H9 (cell line): Measurements from ENCODE around the gene C11orf86. TPM values are rescaled to one million over a fixed set of nuclear protein-coding genes. Genes with fewer than 3 reads are reported as not detected.

Experiments
- DNase-seq: peaks from one replicate; pipeline ENCODE4 v3.0.0-alpha.2; 2017
- H2AFZ ChIP-seq: one replicate; pipeline ENCODE4 v1.6.1; 2013; ENCODE audit warnings: mild to moderate bottlenecking, low read length, control low read depth, moderate library complexity
- H2AK5ac ChIP-seq: 2 replicates; pipeline ENCODE4 v1.6.1; 2013; ENCODE audit warnings: low read length, control low read depth, mixed read lengths; ENCODE audit not compliant: insufficient read length
- H2BK120ac ChIP-seq: one replicate; pipeline ENCODE4 v1.6.1; 2013; ENCODE audit warnings: low read depth, mild to moderate bottlenecking, low read length, control low read depth, inconsistent platforms; ENCODE audit not compliant: poor library complexity, severe bottlenecking
- H2BK12ac ChIP-seq: 2 replicates; pipeline ENCODE4 v1.6.1; 2013; ENCODE audit warnings: low read length, control low read depth, mixed read lengths, low read depth; ENCODE audit not compliant: insufficient read length
- H2BK15ac ChIP-seq: 2 replicates; pipeline ENCODE4 v1.6.1; 2013; ENCODE audit warnings: low read depth, low read length, control low read depth
- H2BK20ac ChIP-seq: one replicate; pipeline ENCODE4 v1.6.1; 2013; ENCODE audit warnings: low read depth, mild to moderate bottlenecking, low read length, control low read depth, inconsistent platforms; ENCODE audit not compliant: poor library complexity, severe bottlenecking
- H2BK5ac ChIP-seq: 2 replicates; pipeline ENCODE4 v1.6.1; 2013; ENCODE audit warnings: low read length, control low read depth, mixed read lengths; ENCODE audit not compliant: insufficient read length
- H3K14ac ChIP-seq: 2 replicates; pipeline ENCODE4 v1.6.1; 2013; ENCODE audit warnings: low read length, control low read depth; ENCODE audit not compliant: insufficient read depth
- H3K18ac ChIP-seq: 2 replicates; pipeline ENCODE4 v1.6.1; 2013; ENCODE audit warnings: low read depth, mild to moderate bottlenecking, mixed read lengths, low read length, control low read depth; ENCODE audit not compliant: insufficient read length
- H3K23ac ChIP-seq: 2 replicates; pipeline ENCODE4 v1.6.1; 2013; ENCODE audit warnings: low read length, control low read depth, mixed read lengths, low read depth; ENCODE audit not compliant: insufficient read length
- H3K23me2 ChIP-seq: 2 replicates; pipeline ENCODE4 v1.6.1; 2013; ENCODE audit warnings: low read depth, mild to moderate bottlenecking, mixed read lengths, low read length, control low read depth; ENCODE audit not compliant: insufficient read length, poor library complexity, severe bottlenecking
- H3K27ac ChIP-seq: 2 replicates; pipeline ENCODE4 v1.5.1; 2013; ENCODE audit warnings: low read length, control low read depth, mixed read lengths, low read depth; ENCODE audit not compliant: insufficient read length
- H3K27me3 ChIP-seq: 2 replicates; pipeline ENCODE4 v1.6.1; 2013; ENCODE audit warnings: low read length, control low read depth, inconsistent platforms; ENCODE audit not compliant: insufficient read depth
- H3K4ac ChIP-seq: 2 replicates; pipeline ENCODE4 v1.6.1; 2013; ENCODE audit warnings: low read depth, mild to moderate bottlenecking, control low read depth, inconsistent platforms, low read length, moderate library complexity
- H3K4me1 ChIP-seq: 2 replicates; pipeline ENCODE4 v1.6.1; 2013; ENCODE audit warnings: low read length, control low read depth, inconsistent platforms; ENCODE audit not compliant: insufficient read depth
- H3K4me2 ChIP-seq: 2 replicates; pipeline ENCODE4 v1.6.1; 2013; ENCODE audit warnings: low read length, control low read depth, mixed read lengths; ENCODE audit not compliant: insufficient read length, insufficient read depth
- H3K56ac ChIP-seq: 2 replicates; pipeline ENCODE4 v1.6.1; 2013; ENCODE audit warnings: low read depth, mild to moderate bottlenecking, mixed read lengths, low read length, control low read depth; ENCODE audit not compliant: insufficient read length
- H3K79me1 ChIP-seq: 2 replicates; pipeline ENCODE4 v1.6.1; 2013; ENCODE audit warnings: low read depth, mild to moderate bottlenecking, moderate library complexity, low read length, control low read depth, inconsistent platforms; ENCODE audit not compliant: insufficient read depth, poor library complexity, severe bottlenecking
- H3K79me2 ChIP-seq: 2 replicates; pipeline ENCODE4 v1.6.1; 2013; ENCODE audit warnings: low read length, control low read depth, inconsistent platforms; ENCODE audit not compliant: insufficient read depth
- H3K9ac ChIP-seq: 2 replicates; pipeline ENCODE4 v1.6.1; 2013; ENCODE audit warnings: low read length, control low read depth, mixed read lengths; ENCODE audit not compliant: insufficient read length; ENCODE audit errors: extremely low read depth
- H3K9me3 ChIP-seq: one replicate; pipeline ENCODE4 v1.6.1; 2013; ENCODE audit warnings: low read depth, low read length, inconsistent platforms; ENCODE audit not compliant: control insufficient read depth
- H3T11ph ChIP-seq: one replicate; pipeline ENCODE4 v1.6.1; 2013; ENCODE audit warnings: mild to moderate bottlenecking, low read length, control low read depth, inconsistent platforms
- H4K20me1 ChIP-seq: one replicate; pipeline ENCODE4 v1.6.1; 2013; ENCODE audit not compliant: control insufficient read depth, insufficient read length, insufficient read depth
- H4K5ac ChIP-seq: 2 replicates; pipeline ENCODE4 v1.6.1; 2013; ENCODE audit warnings: low read depth, mild to moderate bottlenecking, mixed read lengths, low read length, control low read depth; ENCODE audit not compliant: insufficient read length
- H4K8ac ChIP-seq: replicated peaks from 2 replicates; pipeline ENCODE4 v1.6.1; 2013; ENCODE audit warnings: low read length, control low read depth, mixed read lengths, low read depth; ENCODE audit not compliant: insufficient read length
- H4K91ac ChIP-seq: 2 replicates; pipeline ENCODE4 v1.6.1; 2013; ENCODE audit warnings: low read depth, mild to moderate bottlenecking, moderate library complexity, mixed read lengths, low read length, control low read depth; ENCODE audit not compliant: insufficient read length
- H3K27ac Mint-ChIP-seq, 3 experiments: 2 replicates in 2 of 3; 3 replicates in 1 of 3; pipeline ENCODE4 v1.8.0; 2020 to 2021; ENCODE audit warnings: mixed read lengths in 3 of 3, mild to moderate bottlenecking in 1 of 3, moderate library complexity in 1 of 3
- H3K27me3 Mint-ChIP-seq: 2 replicates; pipeline ENCODE4 v1.8.0; 2021; ENCODE audit warnings: low read depth, mild to moderate bottlenecking, moderate library complexity, mixed read lengths
- H3K36me3 Mint-ChIP-seq, 3 experiments: 2 replicates in 2 of 3; 3 replicates in 1 of 3; pipeline ENCODE4 v1.8.0; 2020 to 2021; ENCODE audit warnings: low read depth in 3 of 3, mixed read lengths in 3 of 3; ENCODE audit not compliant: insufficient read depth in 1 of 3
- H3K4me1 Mint-ChIP-seq, 2 experiments: 2 replicates each; pipeline ENCODE4 v1.8.0; 2020; ENCODE audit warnings: mixed read lengths in 2 of 2
- H3K4me3 Mint-ChIP-seq, 2 experiments: 2 replicates in 1 of 2; 3 replicates in 1 of 2; pipeline ENCODE4 v1.8.0; 2020 to 2021; ENCODE audit warnings: mild to moderate bottlenecking in 2 of 2, mixed read lengths in 2 of 2, moderate library complexity in 1 of 2
- H3K9me3 Mint-ChIP-seq, 2 experiments: 2 replicates in 1 of 2; 3 replicates in 1 of 2; pipeline ENCODE4 v1.8.0; 2020; ENCODE audit warnings: mild to moderate bottlenecking in 2 of 2, mixed read lengths in 2 of 2, moderate library complexity in 1 of 2
- WGBS: extraction: QIAGEN DNeasy Blood & Tissue Kit; methylation state at CpG from one replicate; pipeline ENCODE4 v1.1.7; 2013; ENCODE audit warnings: missing lambda C conversion rate, low lambda C conversion rate, mixed read lengths; ENCODE audit not compliant: insufficient read length; ENCODE audit errors: extremely low coverage; 5-methylcytosine and 5-hydroxymethylcytosine counted together
- total RNA-seq: library from RNA; stranded (reverse); gene quantifications from 2 replicates; pipeline ENCODE4 v1.2.1, GENCODE V29; 2021
- TF ChIP-seq, protein P1 (sequence below): fragments of 200-600 bp; sonication (generic); conservative IDR thresholded peaks from 3 replicates; pipeline ENCODE4 v1.8.0; 2021; ENCODE audit warnings: antibody characterized with exemption, mild to moderate bottlenecking

C11orf86 gene
- total RNA-seq, 1 experiment from 2014 or later: not detected

DNA sequence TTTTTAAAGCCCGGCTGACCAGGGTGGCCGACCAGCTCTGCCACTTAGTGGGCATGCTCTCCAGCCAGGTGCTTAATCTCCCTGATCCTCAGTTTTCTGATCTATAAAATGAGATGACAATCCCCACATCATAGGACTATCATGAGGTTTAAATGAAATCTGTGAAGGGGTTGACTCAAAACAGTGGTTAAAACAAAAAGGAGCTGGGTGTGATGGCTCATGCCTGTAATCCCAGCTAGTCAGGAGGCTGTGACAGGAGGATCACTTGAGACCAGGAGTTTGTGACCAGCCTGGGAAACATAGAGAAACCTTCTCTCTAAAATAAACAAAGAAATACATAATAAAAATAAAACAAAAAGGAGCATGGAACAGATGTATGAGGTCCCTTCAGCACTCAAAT, 3.6 kb upstream of the C11orf86 start:
- Histone ChIP-seq H2BK5ac (no peak overlapping the region), H4K5ac (no peak overlapping the region), H3K14ac (no peak overlapping the region), H2BK15ac (no peak overlapping the region), H3K4me1 (no peaks in the 10 kb centered on the region), H4K20me1 (no peaks in the 10 kb centered on the region), H3K79me2 (no peaks in the 10 kb centered on the region), H2AFZ (no peak overlapping the region), H3K18ac (no peak overlapping the region), H3K27me3 (no peaks in the 10 kb centered on the region), H4K8ac (no peak overlapping the region), H3K9ac (no peak overlapping the region), H3K27ac (no peak overlapping the region), H3K23me2 (no peaks in the 10 kb centered on the region), H3K9me3 (no peaks in the 10 kb centered on the region), H2AK5ac (no peak overlapping the region), H3K4me2 (no peak overlapping the region), H2BK20ac (no peak overlapping the region), H4K91ac (no peak overlapping the region), H3K79me1 (no peaks in the 10 kb centered on the region), H3K56ac (no peak overlapping the region), H2BK120ac (no peak overlapping the region), H3T11ph (no peak overlapping the region), H2BK12ac (no peak overlapping the region), H3K4ac (no peak overlapping the region), H3K23ac (no peak overlapping the region)
- no CpG with 5 or more reads among the region's 2 CpGs for WGBS
- H3K27me3 Mint-ChIP-seq: peaks cover 1% of the 10 kb centered on the region; the same call in 1 of the 2 replicates
- no peak overlapping the region for H3K4me3 Mint-ChIP-seq
- no peaks in the 10 kb centered on the region; a peak in 1 of 7 replicates for H3K36me3 Mint-ChIP-seq
- DNase-seq: no peak
- no peak overlapping the region for H3K27ac Mint-ChIP-seq
- H3K4me1 Mint-ChIP-seq: peaks cover 4 to 15% of the 10 kb centered on the region in 2 experiments
- H3K9me3 Mint-ChIP-seq: no peaks in the 10 kb centered on the region; a peak in 1 of 5 replicates
- TF ChIP-seq, protein P1, sequence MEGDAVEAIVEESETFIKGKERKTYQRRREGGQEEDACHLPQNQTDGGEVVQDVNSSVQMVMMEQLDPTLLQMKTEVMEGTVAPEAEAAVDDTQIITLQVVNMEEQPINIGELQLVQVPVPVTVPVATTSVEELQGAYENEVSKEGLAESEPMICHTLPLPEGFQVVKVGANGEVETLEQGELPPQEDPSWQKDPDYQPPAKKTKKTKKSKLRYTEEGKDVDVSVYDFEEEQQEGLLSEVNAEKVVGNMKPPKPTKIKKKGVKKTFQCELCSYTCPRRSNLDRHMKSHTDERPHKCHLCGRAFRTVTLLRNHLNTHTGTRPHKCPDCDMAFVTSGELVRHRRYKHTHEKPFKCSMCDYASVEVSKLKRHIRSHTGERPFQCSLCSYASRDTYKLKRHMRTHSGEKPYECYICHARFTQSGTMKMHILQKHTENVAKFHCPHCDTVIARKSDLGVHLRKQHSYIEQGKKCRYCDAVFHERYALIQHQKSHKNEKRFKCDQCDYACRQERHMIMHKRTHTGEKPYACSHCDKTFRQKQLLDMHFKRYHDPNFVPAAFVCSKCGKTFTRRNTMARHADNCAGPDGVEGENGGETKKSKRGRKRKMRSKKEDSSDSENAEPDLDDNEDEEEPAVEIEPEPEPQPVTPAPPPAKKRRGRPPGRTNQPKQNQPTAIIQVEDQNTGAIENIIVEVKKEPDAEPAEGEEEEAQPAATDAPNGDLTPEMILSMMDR: no peak
